Mammary microvascular endothelial cell (primary cell): ENCODE data around the gene TBC1D22B. TPM values are rescaled to one million over a fixed set of nuclear protein-coding genes. Genes with fewer than 3 reads are reported as not detected.

Experiments
- total RNA-seq: library from RNA; depleted of rRNA; stranded (reverse); fragments of >200 nt; gene quantifications from 2 replicates; pipeline ENCODE4 v1.2.3, GENCODE V29; 2015

TBC1D22B gene, protein sequence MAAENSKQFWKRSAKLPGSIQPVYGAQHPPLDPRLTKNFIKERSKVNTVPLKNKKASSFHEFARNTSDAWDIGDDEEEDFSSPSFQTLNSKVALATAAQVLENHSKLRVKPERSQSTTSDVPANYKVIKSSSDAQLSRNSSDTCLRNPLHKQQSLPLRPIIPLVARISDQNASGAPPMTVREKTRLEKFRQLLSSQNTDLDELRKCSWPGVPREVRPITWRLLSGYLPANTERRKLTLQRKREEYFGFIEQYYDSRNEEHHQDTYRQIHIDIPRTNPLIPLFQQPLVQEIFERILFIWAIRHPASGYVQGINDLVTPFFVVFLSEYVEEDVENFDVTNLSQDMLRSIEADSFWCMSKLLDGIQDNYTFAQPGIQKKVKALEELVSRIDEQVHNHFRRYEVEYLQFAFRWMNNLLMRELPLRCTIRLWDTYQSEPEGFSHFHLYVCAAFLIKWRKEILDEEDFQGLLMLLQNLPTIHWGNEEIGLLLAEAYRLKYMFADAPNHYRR
- 15.4 and 15.9 TPM in 2 replicates for total RNA-seq

DNA sequence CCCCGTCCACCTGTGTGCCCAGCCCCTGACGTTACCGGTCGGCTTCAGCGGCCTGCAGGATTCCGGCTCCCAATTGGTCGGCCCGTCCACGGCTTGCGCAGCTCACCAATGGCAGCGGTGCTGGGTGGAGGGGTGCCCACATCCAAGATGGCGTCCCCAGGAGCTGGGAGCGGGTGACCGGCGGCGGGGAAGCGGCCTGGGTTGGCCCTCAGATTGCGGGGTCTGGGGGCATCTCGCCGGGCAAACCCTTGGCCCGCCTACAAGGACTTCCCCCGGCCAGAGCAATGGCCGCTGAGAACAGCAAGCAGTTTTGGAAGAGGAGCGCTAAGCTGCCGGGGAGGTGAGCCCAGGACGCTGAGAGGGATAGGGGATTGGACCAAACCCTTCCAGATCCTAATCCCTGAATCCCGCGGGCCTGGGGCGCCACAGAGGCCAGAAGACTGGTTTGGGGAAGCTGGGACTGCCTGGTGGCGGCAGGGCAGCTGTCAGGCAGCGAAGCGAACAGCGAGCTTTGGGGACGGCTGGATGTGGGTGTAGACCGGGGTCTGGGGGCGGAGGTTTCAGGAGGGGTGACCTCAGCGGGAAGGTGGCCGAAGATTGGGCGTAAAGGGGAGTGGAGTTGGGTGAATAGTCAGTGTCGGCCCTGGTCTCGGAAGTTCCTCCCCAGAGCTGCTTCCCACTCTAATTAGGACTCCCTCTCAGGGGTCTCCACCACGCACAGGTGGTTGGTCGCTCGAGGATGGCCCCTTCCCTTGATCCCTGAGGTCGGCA lies at the start of gene TBC1D22B, which contains the start of gene TMEM217:
TSS of gene TBC1D22B (plus strand) at position 139 of the 771 bp plus-strand sequence. CDS start at position 285, 146 bp downstream.
TSS of gene TMEM217 (minus strand) at position 511 of the 771 bp plus-strand sequence. CDS start 39,114 bp downstream, outside the sequence.

DNA sequence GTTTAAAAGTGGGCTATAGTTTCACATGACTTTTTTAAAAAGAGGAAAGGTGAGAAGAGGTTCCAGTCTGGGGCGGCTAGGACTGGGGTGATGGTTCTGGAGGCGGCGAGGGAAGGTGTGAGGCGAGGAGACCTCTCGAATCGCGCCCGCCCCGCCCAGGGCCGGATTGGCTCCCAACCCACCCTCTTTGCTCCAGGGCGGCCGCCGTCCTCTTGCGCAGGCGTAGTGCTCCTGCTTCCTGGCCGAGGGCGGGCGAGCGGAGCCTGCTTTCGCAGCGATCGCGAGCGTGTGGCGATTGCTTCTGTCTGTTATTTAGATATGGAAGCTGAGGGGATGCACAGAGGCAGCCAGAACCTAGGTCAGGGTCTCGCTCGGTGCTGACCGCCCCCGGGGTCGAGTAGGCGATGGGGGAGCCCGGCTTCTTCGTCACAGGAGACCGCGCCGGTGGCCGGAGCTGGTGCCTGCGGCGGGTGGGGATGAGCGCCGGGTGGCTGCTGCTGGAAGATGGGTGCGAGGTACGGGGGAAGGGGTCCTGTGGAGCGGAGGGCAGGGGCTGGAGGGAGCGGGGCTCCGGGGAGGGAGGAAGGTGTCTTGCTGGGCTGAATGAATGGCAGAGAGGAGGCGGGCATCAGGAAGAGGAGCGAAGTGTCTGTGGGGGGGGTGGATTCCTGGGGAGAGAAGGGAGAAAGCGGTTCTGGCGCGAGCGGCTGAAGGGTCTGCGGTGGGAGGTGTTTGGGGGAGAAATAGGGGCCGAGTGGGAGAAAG lies 96.4 kb downstream of the TBC1D22B start, which contains the start of gene RNF8:
TSS of gene RNF8 (plus strand) at position 223 of the 765 bp plus-strand sequence. CDS start at position 405, 182 bp downstream.

Other genes starting within 250 kb of the TBC1D22B start
- gene PIM1, start 87.6 kb upstream of the TBC1D22B start, total RNA-seq = 6.1 and 8.4 TPM in 2 replicates
- 7.8 and 10.1 TPM in 2 replicates for gene TMEM217, start 372 bp downstream of the TBC1D22B start, total RNA-seq
- 12.6 and 19.5 TPM in 2 replicates for gene RNF8, start 96.2 kb downstream of the TBC1D22B start, total RNA-seq
- gene CMTR1, start 175.4 kb downstream of the TBC1D22B start, total RNA-seq = 25.7 and 25.8 TPM in 2 replicates
- 92.7 and 100 TPM in 2 replicates for gene CCDC167, start 242.1 kb downstream of the TBC1D22B start, total RNA-seq